ENCODE data around the gene BRCA1. TPM values are rescaled to one million over a fixed set of nuclear protein-coding genes. Genes with fewer than 3 reads are reported as not detected.
"Not testable (repeated sequence)": the region's sequence is repeated elsewhere in the genome, so short reads cannot be mapped to it uniquely, and the experiment has no call there.

Gene BRCA1
- total RNA-seq, 1 donor from 2014 or later = 9.7 TPM

- DNase-seq (ENCODE audit: extremely low read depth, low read depth, low spot score) = no peak
These were observed 118.3 kb downstream of the BRCA1 start, which contains the start of gene IFI35 for GRCh38 chr17:43006639-43007551. Gene IFI35, plus strand, starts transcription at chr17:43006784. Its CDS starts 164 bp downstream, at chr17:43006948.

GRCh38 chr17:43003542-43004172 is 121.5 kb downstream of the BRCA1 start:
- no peak for DNase-seq (ENCODE audit: extremely low read depth, low read depth, low spot score)

GRCh38 chr17:43000894-43001293 is 124.3 kb downstream of the BRCA1 start:
- not testable (repeated sequence) for DNase-seq (ENCODE audit: extremely low read depth, low read depth, low spot score)

- no peak for DNase-seq (ENCODE audit: extremely low read depth, low read depth, low spot score)
These were observed 126.1 kb downstream of the BRCA1 start for GRCh38 chr17:42999003-42999525.

GRCh38 chr17:42997984-42998938 is 126.9 kb downstream of the BRCA1 start, which contains the start of gene RPL27:
Gene RPL27, plus strand, starts transcription at chr17:42998419. Its CDS starts 332 bp downstream, at chr17:42998751.
- DNase-seq (ENCODE audit: extremely low read depth, low read depth, low spot score) = peak; percentile 98

GRCh38 chr17:42997390-42997983 is 127.7 kb downstream of the BRCA1 start:
- DNase-seq (ENCODE audit: extremely low read depth, low read depth, low spot score) = no peak

Other genes starting within 250 kb of the BRCA1 start
- not detected in 2 replicates for gene G6PC1, start 224.6 kb downstream of the BRCA1 start, total RNA-seq
- 20.1 and 34.1 TPM in 2 replicates for gene AARSD1, start 160.9 kb downstream of the BRCA1 start, total RNA-seq
- 2.4 and 3.2 TPM in 2 replicates for gene PTGES3L, start 145.3 kb downstream of the BRCA1 start, total RNA-seq
- gene RUNDC1, start 144.8 kb downstream of the BRCA1 start, total RNA-seq = 8.3 and 13.5 TPM in 2 replicates
- gene RPL27, start 126.9 kb downstream of the BRCA1 start, total RNA-seq = 1,137 and 1,523 TPM in 2 replicates
- 31.6 and 33.4 TPM in 2 replicates for gene IFI35, start 118.6 kb downstream of the BRCA1 start, total RNA-seq
- 602 and 750 TPM in 2 replicates for gene VAT1, start 103.0 kb downstream of the BRCA1 start, total RNA-seq
- 0.18 and 0.29 TPM in 2 replicates for gene RND2, start 100.1 kb downstream of the BRCA1 start, total RNA-seq
- 60.3 and 64.4 TPM in 2 replicates for gene NBR1, start 45.9 kb upstream of the BRCA1 start, total RNA-seq
- gene TMEM106A, start 86.5 kb upstream of the BRCA1 start, total RNA-seq = 4.7 and 8.4 TPM in 2 replicates
- 1.5 TPM in 1 of 2 replicates, not detected in the other for gene CCDC200, start 103.3 kb upstream of the BRCA1 start, total RNA-seq
- gene RNU2-1, start 108.6 kb upstream of the BRCA1 start, total RNA-seq = not detected in 2 replicates